Brain microvascular endothelial cell (primary cell): ENCODE data around the gene ZGPAT.
"Not testable (repeated sequence)": the region's sequence is repeated elsewhere in the genome, so short reads cannot be mapped to it uniquely, and the experiment has no call there.

Experiments used
- DNase-seq: peaks from one replicate; pipeline ENCODE4 v3.0.0-alpha.2; 2020
- H3K27ac ChIP-seq: fragments of 250-450 bp; sonication (Bioruptor Pico); 2 replicates; pipeline ENCODE4 v1.5.1; 2020; ENCODE audit warnings: mild to moderate bottlenecking, moderate library complexity
- H3K27me3 ChIP-seq: fragments of 250-450 bp; sonication (Bioruptor Pico); replicated peaks from 2 replicates; pipeline ENCODE4 v1.5.1; 2020; ENCODE audit warnings: mild to moderate bottlenecking
- H3K36me3 ChIP-seq: fragments of 250-450 bp; sonication (Bioruptor Pico); replicated peaks from 2 replicates; pipeline ENCODE4 v1.5.1; 2020; ENCODE audit warnings: mild to moderate bottlenecking
- H3K4me3 ChIP-seq: 2 replicates; pipeline ENCODE4 v1.5.1; 2011; ENCODE audit warnings: low read depth, mild to moderate bottlenecking, control low read depth, low read length, moderate library complexity
- in situ Hi-C: cut with HindIII; loops from 2 replicates; pipeline ENCODE4 v1.10.0; 2017; ENCODE audit warnings: low sequenced_read_pairs, low pct_ligation_motif_present
- TF ChIP-seq, protein P1 (sequence below): IDR thresholded peaks from 2 replicates; pipeline ENCODE4 v1.5.1; 2011; ENCODE audit warnings: low read depth, mild to moderate bottlenecking, moderate library complexity, low read length, control low read depth, inconsistent platforms; ENCODE audit errors: missing control alignments

The ZGPAT gene

DNA sequence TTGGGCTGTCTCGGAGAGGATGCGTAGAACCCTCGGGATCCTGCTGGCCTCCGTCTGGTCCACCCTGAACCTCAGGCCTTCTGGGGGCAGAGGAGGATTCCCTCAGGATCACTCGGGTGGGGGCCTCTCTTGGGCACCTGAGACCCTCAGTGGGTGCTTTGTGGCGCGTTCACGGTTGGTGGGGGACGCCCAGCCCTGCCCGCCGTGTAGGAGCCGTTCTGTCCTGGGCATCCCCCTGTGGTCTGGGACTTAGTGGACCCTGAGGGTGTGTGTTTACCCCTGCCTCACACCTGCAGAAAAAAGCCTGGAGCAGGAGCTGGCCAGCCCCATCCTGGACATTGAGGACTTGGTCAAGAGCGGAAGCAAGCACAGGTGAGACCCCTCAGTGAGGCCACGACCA is 42.1 kb upstream of the ZGPAT start:
- Histone ChIP-seq H3K27ac (no peak overlapping the region), H3K27me3 (no peaks in the 10 kb centered on the region), H3K36me3 (peaks cover 30% of the 10 kb centered on the region), H3K4me3 (no peak overlapping the region)
- TF ChIP-seq, protein P1, sequence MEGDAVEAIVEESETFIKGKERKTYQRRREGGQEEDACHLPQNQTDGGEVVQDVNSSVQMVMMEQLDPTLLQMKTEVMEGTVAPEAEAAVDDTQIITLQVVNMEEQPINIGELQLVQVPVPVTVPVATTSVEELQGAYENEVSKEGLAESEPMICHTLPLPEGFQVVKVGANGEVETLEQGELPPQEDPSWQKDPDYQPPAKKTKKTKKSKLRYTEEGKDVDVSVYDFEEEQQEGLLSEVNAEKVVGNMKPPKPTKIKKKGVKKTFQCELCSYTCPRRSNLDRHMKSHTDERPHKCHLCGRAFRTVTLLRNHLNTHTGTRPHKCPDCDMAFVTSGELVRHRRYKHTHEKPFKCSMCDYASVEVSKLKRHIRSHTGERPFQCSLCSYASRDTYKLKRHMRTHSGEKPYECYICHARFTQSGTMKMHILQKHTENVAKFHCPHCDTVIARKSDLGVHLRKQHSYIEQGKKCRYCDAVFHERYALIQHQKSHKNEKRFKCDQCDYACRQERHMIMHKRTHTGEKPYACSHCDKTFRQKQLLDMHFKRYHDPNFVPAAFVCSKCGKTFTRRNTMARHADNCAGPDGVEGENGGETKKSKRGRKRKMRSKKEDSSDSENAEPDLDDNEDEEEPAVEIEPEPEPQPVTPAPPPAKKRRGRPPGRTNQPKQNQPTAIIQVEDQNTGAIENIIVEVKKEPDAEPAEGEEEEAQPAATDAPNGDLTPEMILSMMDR = no peak
- in situ Hi-C loops = no loop called here
- no peak for DNase-seq

- in situ Hi-C loops = no loop called here
- DNase-seq = no peak
- H3K27me3 ChIP-seq = no peaks in the 10 kb centered on the region
- no peak overlapping the region for H3K27ac ChIP-seq
- TF ChIP-seq, protein P1 = no peak
- H3K4me3 ChIP-seq = no peak overlapping the region
- peaks cover 26% of the 10 kb centered on the region for H3K36me3 ChIP-seq
These were observed 40.0 kb upstream of the ZGPAT start for GRCh38 chr20:63667858-63668257.

DNA sequence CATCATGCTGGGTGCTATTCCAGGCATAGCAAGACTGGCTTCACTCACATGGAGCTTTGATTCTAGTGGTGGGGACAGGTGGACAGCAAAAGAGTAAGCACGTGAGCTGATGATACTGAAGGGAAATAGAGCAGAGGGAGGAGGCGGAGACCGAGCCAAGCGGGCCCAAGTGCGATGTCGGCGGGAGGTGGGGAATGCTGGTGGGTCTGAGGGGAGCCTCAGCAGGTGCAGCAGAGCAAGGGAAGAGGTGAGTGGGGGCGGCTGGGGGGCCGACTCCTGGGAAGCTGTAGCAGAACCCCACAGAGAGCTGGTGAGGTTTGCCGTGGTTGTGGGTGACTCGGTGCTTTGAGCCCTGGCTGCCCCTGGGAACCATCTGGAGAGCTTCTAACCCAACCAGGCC is 39.5 kb upstream of the ZGPAT start:
- in situ Hi-C loops = no loop called here
- peaks cover 26% of the 10 kb centered on the region for H3K36me3 ChIP-seq
- no peak overlapping the region for H3K4me3 ChIP-seq

GRCh38 chr20:63671695-63672094 is 36.1 kb upstream of the ZGPAT start:
- in situ Hi-C loops, H3K4me3 ChIP-seq, H3K27ac ChIP-seq, H3K27me3 ChIP-seq, DNase-seq: not testable (repeated sequence)
- peaks cover 31% of the 10 kb centered on the region for H3K36me3 ChIP-seq

More for the DNA sequence above, 39.5 kb upstream of the ZGPAT start:
- Histone ChIP-seq H3K27ac (no peak overlapping the region), H3K27me3 (no peaks in the 10 kb centered on the region)
- TF ChIP-seq, protein P1 = no peak
- no peak for DNase-seq

GRCh38 chr20:63672666-63673065 is 35.2 kb upstream of the ZGPAT start:
- TF ChIP-seq, protein P1 = no peak
- Histone ChIP-seq H3K36me3 (peaks cover 25% of the 10 kb centered on the region), H3K27ac (no peak overlapping the region), H3K27me3 (no peaks in the 10 kb centered on the region), H3K4me3 (no peak overlapping the region)
- in situ Hi-C loops = no loop called here
- no peak for DNase-seq

DNA sequence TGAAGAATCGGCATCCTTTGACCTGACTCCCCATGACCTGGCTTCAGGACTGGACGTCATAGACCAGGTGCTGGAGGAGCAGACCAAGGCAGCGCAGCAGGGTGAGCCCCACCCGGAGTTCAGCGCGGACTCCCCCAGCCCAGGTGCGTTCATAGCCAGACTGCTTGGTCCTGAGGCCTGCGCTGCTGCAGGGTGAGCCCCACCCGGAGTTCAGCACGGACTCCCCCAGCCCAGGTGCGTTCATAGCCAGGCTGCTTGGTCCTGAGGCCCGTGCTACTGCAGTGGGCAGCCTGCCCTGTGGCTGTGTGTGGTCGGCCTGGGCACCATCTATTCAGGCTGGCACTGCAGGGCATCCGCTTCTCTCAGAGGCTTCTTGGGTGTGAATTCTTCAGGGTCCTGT is 33.9 kb upstream of the ZGPAT start:
- TF ChIP-seq, protein P1 = no peak
- H3K36me3 ChIP-seq = peaks cover 19% of the 10 kb centered on the region

More for the DNA sequence above, 33.9 kb upstream of the ZGPAT start:
- Histone ChIP-seq H3K27ac (no peak overlapping the region), H3K27me3 (no peaks in the 10 kb centered on the region), H3K4me3 (no peak overlapping the region)
- no peak for DNase-seq
- in situ Hi-C loops = no loop called here
